K562 treated with DMSO at 1 percent for 48 hours (cell line): Measurements from ENCODE around the gene MAFG. TPM values are rescaled to one million over a fixed set of nuclear protein-coding genes. Genes with fewer than 3 reads are reported as not detected.

Experiments
- total RNA-seq: library from RNA; unstranded; fragments of 300-600 nt; gene quantifications from 2 replicates; pipeline ENCODE4 v1.2.3, GENCODE V29; 2022; ENCODE audit warnings: low replicate concordance; ENCODE audit errors: extremely low read depth

The MAFG gene
- not detected in 2 replicates for total RNA-seq

GRCh38 chr17:81927653-81928543 is at the start of gene MAFG:
TSS of gene MAFG (minus strand) at chr17:81927735. CDS start at chr17:81923185, 4,550 bp downstream.

GRCh38 chr17:81961087-81961511 is 33.6 kb upstream of the MAFG start, which contains the start of gene NOTUM:
TSS of gene NOTUM (minus strand) at chr17:81961187. CDS start at chr17:81960909, 278 bp downstream.

GRCh38 chr17:81947189-81947588 is 19.7 kb upstream of the MAFG start, which contains the start of gene MYADML2:
TSS of gene MYADML2 (minus strand) at chr17:81947233. CDS start at chr17:81941741, 5,492 bp downstream.

GRCh38 chr17:81917565-81918332 is 9.8 kb downstream of the MAFG start, which contains the start of gene SIRT7:
TSS of gene SIRT7 (minus strand) at chr17:81918176. CDS start at chr17:81918131, 45 bp downstream.

GRCh38 chr17:81911277-81911961 is 16.1 kb downstream of the MAFG start, which contains the start of gene PCYT2:
TSS of gene PCYT2 (minus strand) at chr17:81911399. CDS start at chr17:81911355, 44 bp downstream.

GRCh38 chr17:81902023-81902652 is 25.4 kb downstream of the MAFG start, which contains the start of gene NPB:
TSS of gene NPB (plus strand) at chr17:81902238. CDS start at chr17:81902278, 40 bp downstream.

GRCh38 chr17:81870981-81871386 is 56.6 kb downstream of the MAFG start, which contains the start of gene ARHGDIA:
TSS of gene ARHGDIA (minus strand) at chr17:81871337. CDS start at chr17:81869930, 1,407 bp downstream.

Other genes starting within 250 kb of the MAFG start
- not detected in 2 replicates for gene ARL16, start 243.9 kb downstream of the MAFG start, total RNA-seq
- not detected in 2 replicates for gene HGS, start 243.7 kb downstream of the MAFG start, total RNA-seq
- not detected in 2 replicates for gene MRPL12, start 224.4 kb downstream of the MAFG start, total RNA-seq
- not detected in 2 replicates for gene SLC25A10, start 215.5 kb downstream of the MAFG start, total RNA-seq
- gene GCGR, start 123.6 kb downstream of the MAFG start, total RNA-seq = not detected in 2 replicates
- not detected in 2 replicates for gene MCRIP1, start 94.4 kb downstream of the MAFG start, total RNA-seq
- not detected in 2 replicates for gene PPP1R27, start 92.7 kb downstream of the MAFG start, total RNA-seq
- gene P4HB, start 67.2 kb downstream of the MAFG start, total RNA-seq = 1,566 TPM in 1 of 2 replicates, not detected in the other
- 847 TPM in 1 of 2 replicates, not detected in the other for gene ARHGDIA, start 56.4 kb downstream of the MAFG start, total RNA-seq
- not detected in 2 replicates for gene ALYREF, start 36.1 kb downstream of the MAFG start, total RNA-seq
- gene ANAPC11, start 36.0 kb downstream of the MAFG start, total RNA-seq = 1,946 TPM in 1 of 2 replicates, not detected in the other
- gene NPB, start 25.5 kb downstream of the MAFG start, total RNA-seq = not detected in 2 replicates
- gene PCYT2, start 16.3 kb downstream of the MAFG start, total RNA-seq = not detected in 2 replicates
- not detected in 2 replicates for gene SIRT7, start 9.6 kb downstream of the MAFG start, total RNA-seq
- gene PYCR1, start 9.6 kb upstream of the MAFG start, total RNA-seq = not detected in 2 replicates
- gene MYADML2, start 19.5 kb upstream of the MAFG start, total RNA-seq = not detected in 2 replicates
- gene NOTUM, start 33.5 kb upstream of the MAFG start, total RNA-seq = not detected in 2 replicates
- not detected in 2 replicates for gene ASPSCR1, start 49.9 kb upstream of the MAFG start, total RNA-seq
- not detected in 2 replicates for gene CENPX, start 95.1 kb upstream of the MAFG start, total RNA-seq
- not detected in 2 replicates for gene LRRC45, start 95.6 kb upstream of the MAFG start, total RNA-seq
- not detected in 2 replicates for gene RAC3, start 103.9 kb upstream of the MAFG start, total RNA-seq
- not detected in 2 replicates for gene DCXR, start 110.0 kb upstream of the MAFG start, total RNA-seq
- gene RFNG, start 124.1 kb upstream of the MAFG start, total RNA-seq = not detected in 2 replicates
- 331 TPM in 1 of 2 replicates, not detected in the other for gene GPS1, start 124.2 kb upstream of the MAFG start, total RNA-seq
- gene DUS1L, start 138.1 kb upstream of the MAFG start, total RNA-seq = not detected in 2 replicates
- 80.4 TPM in 1 of 2 replicates, not detected in the other for gene FASN, start 170.5 kb upstream of the MAFG start, total RNA-seq